SK-N-SH (cell line): ENCODE measurements around the gene CLEC16A. TPM values are rescaled to one million over a fixed set of nuclear protein-coding genes. Genes with fewer than 3 reads are reported as not detected.

Experiments
- CTCF ChIA-PET: fragments of 300-600, 350-600 bp; formaldehyde crosslinking; extraction: SDS; loops from one replicate; lab custom pipeline; 2021; lab: Yijun Ruan, JAX
- POLR2A ChIA-PET: fragments of 350-600 bp; sonication (Branson Sonifier 250); formaldehyde crosslinking; extraction: SDS; loops from one replicate; lab custom pipeline; 2020; ENCODE audit warnings: antibody characterized with exemption, inconsistent platforms; lab: Yijun Ruan, JAX
- DNase-seq: peaks from one replicate; pipeline ENCODE4 v3.0.0; 2012
- H2AFZ ChIP-seq: fragments of 200-600 bp; sonication (generic); 2 replicates; pipeline ENCODE4 v1.8.1; 2016; ENCODE audit warnings: antibody characterized with exemption, mild to moderate bottlenecking, low read depth
- H3F3A ChIP-seq: fragments of 200-600 bp; sonication (generic); replicated peaks from 2 replicates; pipeline ENCODE3; 2016; ENCODE audit warnings: antibody characterized with exemption, mild to moderate bottlenecking; ENCODE audit not compliant: insufficient read depth
- H3K27ac ChIP-seq, 2 experiments: fragments of 200-500 bp in 1 of 2; fragments of 200-600 bp in 1 of 2; sonication (Bioruptor generic) in 1 of 2; sonication (generic), shearing (Covaris generic) in 1 of 2; 2 replicates each; pipeline versions ENCODE4 v1.5.1 to v1.6.1; 2014 to 2016; ENCODE audit warnings: low read depth in 2 of 2, inconsistent platforms in 1 of 2, low read length in 1 of 2, mild to moderate bottlenecking in 1 of 2, mixed read lengths in 1 of 2
- H3K27me3 ChIP-seq: fragments of 200-600 bp; sonication (generic), shearing (Covaris generic); 2 replicates; pipeline ENCODE4 v1.6.1; 2016; ENCODE audit warnings: mixed run types; ENCODE audit not compliant: insufficient read depth
- H3K36me3 ChIP-seq, 2 experiments: fragments of 200-500 bp in 1 of 2; fragments of 200-600 bp in 1 of 2; sonication (Bioruptor generic) in 1 of 2; sonication (generic) in 1 of 2; replicated peaks in 1 of 2; 2 replicates each; pipeline versions ENCODE3 to v1.5.1; 2014 to 2016; ENCODE audit warnings: low read length in 1 of 2, mild to moderate bottlenecking in 1 of 2; ENCODE audit not compliant: insufficient read depth in 2 of 2, control insufficient read depth in 1 of 2
- H3K4me1 ChIP-seq, 2 experiments: fragments of 200-500 bp in 1 of 2; fragments of 200-600 bp in 1 of 2; sonication (Bioruptor generic) in 1 of 2; sonication (generic), shearing (Covaris generic) in 1 of 2; 2 replicates each; pipeline versions ENCODE4 v1.5.1 to v1.6.1; 2014 to 2016; ENCODE audit warnings: low read depth in 1 of 2, low read length in 1 of 2, mixed run types in 1 of 2; ENCODE audit not compliant: insufficient read depth in 2 of 2, control insufficient read depth in 1 of 2
- H3K4me2 ChIP-seq: fragments of 200-600 bp; sonication (generic), shearing (Covaris generic); 2 replicates; pipeline ENCODE4 v1.6.1; 2017; ENCODE audit warnings: mixed run types
- H3K4me3 ChIP-seq, 2 experiments: fragments of 200-500 bp in 1 of 2; fragments of 200-600 bp in 1 of 2; sonication (Bioruptor generic) in 1 of 2; sonication (generic), shearing (Covaris generic) in 1 of 2; 2 replicates each; pipeline versions ENCODE4 v1.5.1 to v1.8.1; 2014 to 2016; ENCODE audit warnings: low read depth in 2 of 2, inconsistent platforms in 1 of 2, low read length in 1 of 2, mild to moderate bottlenecking in 1 of 2, mixed read lengths in 1 of 2, moderate library complexity in 1 of 2
- H3K79me2 ChIP-seq: fragments of 200-600 bp; sonication (generic); 2 replicates; pipeline ENCODE4 v1.8.1; 2017; ENCODE audit warnings: mild to moderate bottlenecking; ENCODE audit not compliant: insufficient read depth
- H3K9ac ChIP-seq: fragments of 200-600 bp; sonication (generic); 2 replicates; pipeline ENCODE4 v1.6.1; 2017; ENCODE audit warnings: mixed run types
- H3K9me2 ChIP-seq: fragments of 200-600 bp; sonication (generic); 2 replicates; pipeline ENCODE4 v1.6.1; 2017; ENCODE audit warnings: mixed run types
- H3K9me3 ChIP-seq: fragments of 200-600 bp; sonication (generic); 2 replicates; pipeline ENCODE4 v1.6.1; 2017; ENCODE audit warnings: mixed run types, mild to moderate bottlenecking, moderate library complexity
- H4K20me1 ChIP-seq: fragments of 200-600 bp; sonication (generic); 2 replicates; pipeline ENCODE4 v1.6.1; 2017; ENCODE audit warnings: mild to moderate bottlenecking, mixed run types; ENCODE audit not compliant: insufficient read depth
- FOSL2 ChIP-seq: IDR thresholded peaks from 2 replicates; pipeline ENCODE4 v1.4.0; 2012; ENCODE audit warnings: low read depth, mild to moderate bottlenecking, moderate library complexity, borderline replicate concordance
- FOXJ3 ChIP-seq: sonication (generic); formaldehyde crosslinking; IDR thresholded peaks from 2 replicates; pipeline ENCODE4 v1.5.1; 2020; ENCODE audit warnings: mild to moderate bottlenecking, missing genetic modification reagents
- GATA2 ChIP-seq: sonication (generic); formaldehyde crosslinking; IDR thresholded peaks from 2 replicates; pipeline ENCODE4 v1.5.0; 2020; ENCODE audit warnings: mild to moderate bottlenecking, missing genetic modification reagents
- MXI1 ChIP-seq: IDR thresholded peaks from 2 replicates; pipeline ENCODE4 v1.6.1; 2012; ENCODE audit warnings: mild to moderate bottlenecking, low read depth, low read length, improper control_type of control experiment
- NFIC ChIP-seq: IDR thresholded peaks from 2 replicates; pipeline ENCODE4 v1.4.0; 2012; ENCODE audit warnings: borderline replicate concordance
- RCOR1 ChIP-seq: fragments of 150-350 bp; IDR thresholded peaks from 2 replicates; pipeline ENCODE4 v1.6.1; 2017; ENCODE audit warnings: antibody characterized with exemption, low read length
- RFX5 ChIP-seq: IDR thresholded peaks from 2 replicates; pipeline ENCODE4 v1.6.1; 2012; ENCODE audit warnings: mild to moderate bottlenecking, improper control_type of control experiment, low read length
- SIN3A ChIP-seq: IDR thresholded peaks from 2 replicates; pipeline ENCODE4 v1.6.1; 2012; ENCODE audit warnings: low read depth, mild to moderate bottlenecking, low read length, moderate library complexity, borderline replicate concordance
- SMC3 ChIP-seq: IDR thresholded peaks from 2 replicates; pipeline ENCODE4 v1.6.1; 2012; ENCODE audit warnings: low read depth, low read length, improper control_type of control experiment
- TAF1 ChIP-seq: IDR thresholded peaks from 2 replicates; pipeline ENCODE4 v1.6.1; 2012; ENCODE audit warnings: low read depth, mild to moderate bottlenecking, low read length, moderate library complexity, borderline replicate concordance
- TEAD4 ChIP-seq: IDR thresholded peaks from 2 replicates; pipeline ENCODE4 v1.4.0; 2012; ENCODE audit warnings: mild to moderate bottlenecking, borderline replicate concordance; ENCODE audit not compliant: insufficient read depth
- YY1 ChIP-seq: IDR thresholded peaks from 2 replicates; pipeline ENCODE4 v1.4.0; 2012; ENCODE audit warnings: low read depth, mild to moderate bottlenecking
- WGBS: methylation state at CpG from one replicate; pipeline ENCODE4 v1.1.6; 2017; ENCODE audit warnings: low lambda C conversion rate; 5-methylcytosine and 5-hydroxymethylcytosine counted together
- polyA plus RNA-seq, 3 experiments: library from polyadenylated mRNA; depleted of rRNA; stranded (reverse); fragments of >200 nt; gene quantifications; 2 replicates each; pipeline ENCODE4 v1.2.3, GENCODE V29; 2012
- TF ChIP-seq, protein P1 (sequence below): fragments of 150-350 bp; IDR thresholded peaks from 2 replicates; pipeline ENCODE4 v1.6.1; 2017; ENCODE audit warnings: antibody characterized with exemption, low read length, low read depth, borderline replicate concordance
- TF ChIP-seq, protein P2 (sequence below): IDR thresholded peaks from 2 replicates; pipeline ENCODE4 v1.6.1; 2012; ENCODE audit warnings: mild to moderate bottlenecking, low read depth, low read length, moderate library complexity
- TF ChIP-seq, protein P3 (sequence below): IDR thresholded peaks from 2 replicates; pipeline ENCODE4; 2012

CLEC16A gene
- polyA plus RNA-seq, 1 of the 3 experiments (the other 2 are of a cell fraction): 13.7 TPM

DNA sequence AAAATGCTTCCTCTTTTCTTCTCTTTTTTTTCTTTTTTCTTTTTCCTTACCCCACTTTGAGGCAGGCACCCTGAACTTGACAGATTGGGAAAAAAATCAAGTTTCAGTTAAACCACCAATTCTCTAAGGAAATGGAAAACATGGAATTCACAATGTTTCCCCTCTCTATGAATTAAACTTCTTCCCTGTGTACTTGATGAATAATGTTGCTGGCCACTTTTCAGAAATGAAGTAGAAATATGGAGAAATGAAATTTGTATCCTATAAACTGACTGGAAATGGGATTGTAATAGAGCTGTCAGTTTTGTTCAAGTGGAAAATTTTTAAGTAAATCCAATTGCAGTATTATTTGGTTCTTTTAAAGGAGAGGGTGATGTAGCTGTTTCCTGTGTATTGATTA is 129.8 kb downstream of the CLEC16A start:
- H3K4me2 ChIP-seq: no peak overlapping the region
- no peaks in the 10 kb centered on the region for H3K27me3 ChIP-seq
- 0 out of 4 replicates have a peak overlapping the region, but pooled peaks of 1 of the 2 experiments have one; percentile 4 for H3K27ac ChIP-seq
- ChIA-PET CTCF (interaction anchor here (1.2 to 1.7 kb wide), 3 partner anchors 9 to 181 kb away, joined by 4 to 5 read pairs (median 4); partner anchors contain the start of gene SOCS1), POLR2A (no interaction called here)
- no peaks in the 10 kb centered on the region; the same call in 1 of the 2 replicates for H4K20me1 ChIP-seq
- TF ChIP-seq, protein P1, sequence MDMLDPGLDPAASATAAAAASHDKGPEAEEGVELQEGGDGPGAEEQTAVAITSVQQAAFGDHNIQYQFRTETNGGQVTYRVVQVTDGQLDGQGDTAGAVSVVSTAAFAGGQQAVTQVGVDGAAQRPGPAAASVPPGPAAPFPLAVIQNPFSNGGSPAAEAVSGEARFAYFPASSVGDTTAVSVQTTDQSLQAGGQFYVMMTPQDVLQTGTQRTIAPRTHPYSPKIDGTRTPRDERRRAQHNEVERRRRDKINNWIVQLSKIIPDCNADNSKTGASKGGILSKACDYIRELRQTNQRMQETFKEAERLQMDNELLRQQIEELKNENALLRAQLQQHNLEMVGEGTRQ: no peak
- TF ChIP-seq, protein P2, sequence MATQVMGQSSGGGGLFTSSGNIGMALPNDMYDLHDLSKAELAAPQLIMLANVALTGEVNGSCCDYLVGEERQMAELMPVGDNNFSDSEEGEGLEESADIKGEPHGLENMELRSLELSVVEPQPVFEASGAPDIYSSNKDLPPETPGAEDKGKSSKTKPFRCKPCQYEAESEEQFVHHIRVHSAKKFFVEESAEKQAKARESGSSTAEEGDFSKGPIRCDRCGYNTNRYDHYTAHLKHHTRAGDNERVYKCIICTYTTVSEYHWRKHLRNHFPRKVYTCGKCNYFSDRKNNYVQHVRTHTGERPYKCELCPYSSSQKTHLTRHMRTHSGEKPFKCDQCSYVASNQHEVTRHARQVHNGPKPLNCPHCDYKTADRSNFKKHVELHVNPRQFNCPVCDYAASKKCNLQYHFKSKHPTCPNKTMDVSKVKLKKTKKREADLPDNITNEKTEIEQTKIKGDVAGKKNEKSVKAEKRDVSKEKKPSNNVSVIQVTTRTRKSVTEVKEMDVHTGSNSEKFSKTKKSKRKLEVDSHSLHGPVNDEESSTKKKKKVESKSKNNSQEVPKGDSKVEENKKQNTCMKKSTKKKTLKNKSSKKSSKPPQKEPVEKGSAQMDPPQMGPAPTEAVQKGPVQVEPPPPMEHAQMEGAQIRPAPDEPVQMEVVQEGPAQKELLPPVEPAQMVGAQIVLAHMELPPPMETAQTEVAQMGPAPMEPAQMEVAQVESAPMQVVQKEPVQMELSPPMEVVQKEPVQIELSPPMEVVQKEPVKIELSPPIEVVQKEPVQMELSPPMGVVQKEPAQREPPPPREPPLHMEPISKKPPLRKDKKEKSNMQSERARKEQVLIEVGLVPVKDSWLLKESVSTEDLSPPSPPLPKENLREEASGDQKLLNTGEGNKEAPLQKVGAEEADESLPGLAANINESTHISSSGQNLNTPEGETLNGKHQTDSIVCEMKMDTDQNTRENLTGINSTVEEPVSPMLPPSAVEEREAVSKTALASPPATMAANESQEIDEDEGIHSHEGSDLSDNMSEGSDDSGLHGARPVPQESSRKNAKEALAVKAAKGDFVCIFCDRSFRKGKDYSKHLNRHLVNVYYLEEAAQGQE: no peak
- DNase-seq: no peak
- no peaks in the 10 kb centered on the region for H3K79me2 ChIP-seq
- no peaks in the 10 kb centered on the region for H3K9me2 ChIP-seq
- no peaks in the 10 kb centered on the region for H3K9me3 ChIP-seq
- peaks cover 0 to 5% of the 10 kb centered on the region in 2 experiments for H3K36me3 ChIP-seq
- no peak overlapping the region for H2AFZ ChIP-seq
- no peak overlapping the region for H3K9ac ChIP-seq
- no peak overlapping the region for H3K4me3 ChIP-seq
- H3F3A ChIP-seq: peaks cover 10% of the 10 kb centered on the region
- H3K4me1 ChIP-seq: peaks cover 14 to 34% of the 10 kb centered on the region in 2 experiments

GRCh38 chr16:11075163-11075562 is 130.8 kb downstream of the CLEC16A start:
- ChIA-PET CTCF (interaction anchor here (1.3 to 1.4 kb wide), 2 partner anchors 104 to 111 kb away, joined by 5 read pairs; no protein-coding TSS in a partner anchor), POLR2A (no interaction called here)
- Histone ChIP-seq H2AFZ (no peak overlapping the region), H4K20me1 (no peaks in the 10 kb centered on the region; the same call in 1 of the 2 replicates), H3K4me2 (no peak overlapping the region), H3K4me1 (peaks cover 24 to 44% of the 10 kb centered on the region in 2 experiments), H3K36me3 (peaks cover 0 to 5% of the 10 kb centered on the region in 2 experiments), H3F3A (peaks cover 21% of the 10 kb centered on the region), H3K79me2 (no peaks in the 10 kb centered on the region), H3K4me3 (no peak overlapping the region), H3K27ac (no peak overlapping the region), H3K9me3 (no peaks in the 10 kb centered on the region), H3K9me2 (no peaks in the 10 kb centered on the region), H3K9ac (no peak overlapping the region), H3K27me3 (no peaks in the 10 kb centered on the region)
- DNase-seq: no peak
- WGBS: 93% methylated on average over 4 of the region's 4 CpGs
- TF ChIP-seq TAF1 (no peak), YY1 (no peak), RFX5 (no peak), FOSL2 (no peak), RCOR1 (no peak), SMC3 (no peak), TEAD4 (no peak), GATA2 (CRISPR knock-in tag) (no peak), FOXJ3 (CRISPR knock-in tag) (no peak), MXI1 (no peak), NFIC (no peak), SIN3A (no peak)
- TF ChIP-seq, protein P2: no peak
- TF ChIP-seq, protein P3, sequence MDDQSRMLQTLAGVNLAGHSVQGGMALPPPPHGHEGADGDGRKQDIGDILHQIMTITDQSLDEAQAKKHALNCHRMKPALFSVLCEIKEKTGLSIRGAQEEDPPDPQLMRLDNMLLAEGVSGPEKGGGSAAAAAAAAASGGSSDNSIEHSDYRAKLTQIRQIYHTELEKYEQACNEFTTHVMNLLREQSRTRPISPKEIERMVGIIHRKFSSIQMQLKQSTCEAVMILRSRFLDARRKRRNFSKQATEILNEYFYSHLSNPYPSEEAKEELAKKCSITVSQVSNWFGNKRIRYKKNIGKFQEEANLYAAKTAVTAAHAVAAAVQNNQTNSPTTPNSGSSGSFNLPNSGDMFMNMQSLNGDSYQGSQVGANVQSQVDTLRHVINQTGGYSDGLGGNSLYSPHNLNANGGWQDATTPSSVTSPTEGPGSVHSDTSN: no peak
